IgD-negative memory B cell (primary cell): ENCODE results near the gene RAB3A. TPM values are rescaled to one million over a fixed set of nuclear protein-coding genes. Genes with fewer than 3 reads are reported as not detected.

Experiments
- polyA plus RNA-seq: library from polyadenylated mRNA; unstranded; fragments of 300-500 nt; fragmentation: Illumina TruSeq; gene quantifications from one replicate; pipeline ENCODE4 v1.2.3, GENCODE V29; 2021

Gene RAB3A
- polyA plus RNA-seq, 1 donor from 2014 or later, result 1.5 TPM

Other genes with a start within 250 kb of the RAB3A start
- not detected for gene KCNN1, start 236.9 kb downstream of the RAB3A start, polyA plus RNA-seq
- gene ARRDC2, start 195.9 kb downstream of the RAB3A start, polyA plus RNA-seq, result 42.4 TPM
- 9.8 TPM for gene IL12RB1, start 117.1 kb downstream of the RAB3A start, polyA plus RNA-seq
- 20.3 TPM for gene MAST3, start 106.3 kb downstream of the RAB3A start, polyA plus RNA-seq
- 2.1 TPM for gene PIK3R2, start 50.9 kb downstream of the RAB3A start, polyA plus RNA-seq
- gene IFI30, start 30.2 kb downstream of the RAB3A start, polyA plus RNA-seq, result 473 TPM
- 16.6 TPM for gene MPV17L2, start 10.8 kb downstream of the RAB3A start, polyA plus RNA-seq
- not detected for gene PDE4C, start 22.4 kb upstream of the RAB3A start, polyA plus RNA-seq
- gene IQCN, start 70.4 kb upstream of the RAB3A start, polyA plus RNA-seq, result 1.4 TPM
- gene JUND, start 77.6 kb upstream of the RAB3A start, polyA plus RNA-seq, result 164 TPM
- gene LSM4, start 119.0 kb upstream of the RAB3A start, polyA plus RNA-seq, result 137 TPM
- 8.4 TPM for gene PGPEP1, start 136.6 kb upstream of the RAB3A start, polyA plus RNA-seq
- gene GDF15, start 182.1 kb upstream of the RAB3A start, polyA plus RNA-seq, result not detected
- 14.9 TPM for gene LRRC25, start 193.6 kb upstream of the RAB3A start, polyA plus RNA-seq
- 97.4 TPM for gene SSBP4, start 215.4 kb upstream of the RAB3A start, polyA plus RNA-seq
- gene ISYNA1, start 234.1 kb upstream of the RAB3A start, polyA plus RNA-seq, result 17.2 TPM